Endodermal cell (in vitro differentiated cells): ENCODE data around the gene GRIK4. TPM values are rescaled to one million over a fixed set of nuclear protein-coding genes. Genes with fewer than 3 reads are reported as not detected.

Source experiments
- DNase-seq: peaks from one replicate; pipeline ENCODE4 v3.0.0-alpha.2; 2017
- H3K27ac ChIP-seq: 2 replicates; pipeline ENCODE4 v1.5.1; 2013; ENCODE audit warnings: mild to moderate bottlenecking, low read depth, low read length, moderate library complexity
- H3K27me3 ChIP-seq: 2 replicates; pipeline ENCODE4 v1.6.1; 2013; ENCODE audit warnings: mild to moderate bottlenecking, low read length, moderate library complexity; ENCODE audit not compliant: insufficient read depth, control insufficient read depth, poor library complexity, severe bottlenecking
- H3K36me3 ChIP-seq: 2 replicates; pipeline ENCODE4 v1.7.0; 2013; ENCODE audit warnings: mild to moderate bottlenecking, low read length, moderate library complexity; ENCODE audit not compliant: control insufficient read depth, insufficient read depth
- H3K4me1 ChIP-seq: one replicate; pipeline ENCODE4 v1.7.0; 2013; ENCODE audit warnings: low read length; ENCODE audit not compliant: control insufficient read depth, insufficient read depth
- H3K4me3 ChIP-seq: 2 replicates; pipeline ENCODE4 v1.5.1; 2013; ENCODE audit warnings: mild to moderate bottlenecking, low read length, moderate library complexity
- H3K9ac ChIP-seq: 2 replicates; pipeline ENCODE4 v1.6.1; 2013; ENCODE audit warnings: mild to moderate bottlenecking, low read length, moderate library complexity; ENCODE audit not compliant: poor library complexity, severe bottlenecking; ENCODE audit errors: extremely low read depth
- H3K9me3 ChIP-seq: 2 replicates; pipeline ENCODE4 v1.6.1; 2013; ENCODE audit warnings: mild to moderate bottlenecking, low read length, moderate library complexity; ENCODE audit not compliant: control insufficient read depth
- H3K27ac Mint-ChIP-seq: 2 replicates; pipeline ENCODE4 v1.8.0; 2020; ENCODE audit warnings: mixed read lengths
- H3K27me3 Mint-ChIP-seq: 2 replicates; pipeline ENCODE4 v1.8.0; 2021; ENCODE audit warnings: mild to moderate bottlenecking, mixed read lengths; ENCODE audit not compliant: insufficient read depth
- H3K36me3 Mint-ChIP-seq: 2 replicates; pipeline ENCODE4 v1.8.0; 2020; ENCODE audit warnings: low read depth, mixed read lengths
- H3K4me1 Mint-ChIP-seq: 2 replicates; pipeline ENCODE4 v1.8.0; 2020; ENCODE audit warnings: mixed read lengths
- H3K4me3 Mint-ChIP-seq: 2 replicates; pipeline ENCODE4 v1.8.0; 2020; ENCODE audit warnings: mild to moderate bottlenecking, moderate library complexity, mixed read lengths
- H3K9me3 Mint-ChIP-seq: 2 replicates; pipeline ENCODE4 v1.8.0; 2020; ENCODE audit warnings: mild to moderate bottlenecking, mixed read lengths
- CTCF ChIP-seq: fragments of 200-600 bp; sonication (generic); conservative IDR thresholded peaks from 2 replicates; pipeline ENCODE4 v1.5.0; 2021; ENCODE audit warnings: antibody characterized with exemption, mild to moderate bottlenecking
- WGBS, 2 experiments: methylation state at CpG; one replicate each; pipeline versions ENCODE4 v1.1.5 to v1.1.7; 2013; ENCODE audit warnings: missing lambda C conversion rate in 2 of 2, mixed read lengths in 1 of 2; ENCODE audit not compliant: insufficient coverage in 1 of 2, insufficient read length in 1 of 2; 5-methylcytosine and 5-hydroxymethylcytosine counted together
- total RNA-seq, 2 donors: library from RNA; stranded (reverse); fragmentation: NEBNext Ultra II Directional in 1 of 2; extraction: Animal tissue kit (Norgen Biotek cat#: 25700) in 1 of 2; gene quantifications; 2 replicates in 1 of 2; 3 replicates in 1 of 2; pipeline ENCODE4 v1.2.1, GENCODE V29; 2021

GRIK4 gene
- total RNA-seq, 2 donors from 2014 or later: 1.7 to 3.5 TPM

- H3K4me1 Mint-ChIP-seq: peaks cover 16% of the 10 kb centered on the region
- no peak overlapping the region for H3K27ac Mint-ChIP-seq
- WGBS, 2 experiments: 85 to 100% methylated on average over 3 to 7 of the region's 7 CpGs
- Histone ChIP-seq H3K9ac (no peak overlapping the region), H3K9me3 (no peaks in the 10 kb centered on the region), H3K27ac (no peak overlapping the region), H3K4me3 (no peak overlapping the region), H3K36me3 (no peaks in the 10 kb centered on the region), H3K4me1 (no peaks in the 10 kb centered on the region), H3K27me3 (no peaks in the 10 kb centered on the region)
- TF ChIP-seq CTCF: no peak
- H3K9me3 Mint-ChIP-seq: no peaks in the 10 kb centered on the region
- H3K4me3 Mint-ChIP-seq: no peak overlapping the region
- DNase-seq: no peak
- no peaks in the 10 kb centered on the region for H3K27me3 Mint-ChIP-seq
- no peaks in the 10 kb centered on the region for H3K36me3 Mint-ChIP-seq
These were observed 462.0 kb downstream of the GRIK4 start for GRCh38 chr11:120973501-120973900.

- H3K4me3 ChIP-seq: no peak overlapping the region
- H3K27ac ChIP-seq: no peak overlapping the region
- Mint-ChIP-seq H3K27ac (peak overlapping the region; percentile 72), H3K27me3 (no peaks in the 10 kb centered on the region), H3K36me3 (no peaks in the 10 kb centered on the region), H3K4me3 (no peak overlapping the region), H3K4me1 (peaks cover 16% of the 10 kb centered on the region), H3K9me3 (no peaks in the 10 kb centered on the region)
- no peaks in the 10 kb centered on the region for H3K9me3 ChIP-seq
- 83 to 88% methylated on average over 6 to 9 of the region's 9 CpGs for WGBS, 2 experiments
- TF ChIP-seq CTCF: no peak
- H3K36me3 ChIP-seq: no peaks in the 10 kb centered on the region
- H3K4me1 ChIP-seq: no peaks in the 10 kb centered on the region
- no peak overlapping the region for H3K9ac ChIP-seq
- DNase-seq: no peak
- H3K27me3 ChIP-seq: no peaks in the 10 kb centered on the region
These were observed 462.9 kb downstream of the GRIK4 start for GRCh38 chr11:120974466-120974865.

- no peaks in the 10 kb centered on the region for H3K27me3 Mint-ChIP-seq
- Histone ChIP-seq H3K4me3 (no peak overlapping the region), H3K27ac (no peak overlapping the region), H3K36me3 (no peaks in the 10 kb centered on the region), H3K9me3 (no peaks in the 10 kb centered on the region), H3K9ac (no peak overlapping the region), H3K27me3 (no peaks in the 10 kb centered on the region), H3K4me1 (no peaks in the 10 kb centered on the region)
- peak overlapping the region; percentile 72 for H3K27ac Mint-ChIP-seq
- no peak for TF ChIP-seq CTCF
- peaks cover 16% of the 10 kb centered on the region for H3K4me1 Mint-ChIP-seq
- no peak overlapping the region for H3K4me3 Mint-ChIP-seq
- peak; percentile 75 for DNase-seq
- H3K9me3 Mint-ChIP-seq: no peaks in the 10 kb centered on the region
- WGBS, 2 experiments: 20 to 47% methylated on average over 1 to 4 of the region's 4 CpGs
- H3K36me3 Mint-ChIP-seq: no peaks in the 10 kb centered on the region
These were observed 463.4 kb downstream of the GRIK4 start for GRCh38 chr11:120974965-120975364.
